RWPE1 (cell line): ENCODE results near the gene COX20.
"Not testable (repeated sequence)": the region's sequence is repeated elsewhere in the genome, so short reads cannot be mapped to it uniquely, and the experiment has no call there.

Experiments
- CTCF ChIA-PET: fragments of 350-600 bp; sonication (Branson Sonifier 250); formaldehyde crosslinking; extraction: SDS; loops from one replicate; lab custom pipeline; 2021; lab: Yijun Ruan, JAX
- POLR2A ChIA-PET: fragments of 400-600 bp; formaldehyde crosslinking; extraction: SDS; loops from one replicate; lab custom pipeline; 2020; ENCODE audit warnings: antibody characterized with exemption; ENCODE audit not compliant: low non-redundant PET; lab: Yijun Ruan, JAX
- DNase-seq: peaks from one replicate; pipeline ENCODE4 v3.0.0; 2012; ENCODE audit warnings: low spot score
- H3K27ac ChIP-seq: fragments of 450-650 bp; 2 replicates; pipeline ENCODE4 v1.5.1; 2017
- CTCF ChIP-seq: fragments of 450-650 bp; conservative IDR thresholded peaks from 2 replicates; pipeline ENCODE4 v1.5.1; 2017; ENCODE audit warnings: low read depth, mild to moderate bottlenecking

COX20 gene

DNA sequence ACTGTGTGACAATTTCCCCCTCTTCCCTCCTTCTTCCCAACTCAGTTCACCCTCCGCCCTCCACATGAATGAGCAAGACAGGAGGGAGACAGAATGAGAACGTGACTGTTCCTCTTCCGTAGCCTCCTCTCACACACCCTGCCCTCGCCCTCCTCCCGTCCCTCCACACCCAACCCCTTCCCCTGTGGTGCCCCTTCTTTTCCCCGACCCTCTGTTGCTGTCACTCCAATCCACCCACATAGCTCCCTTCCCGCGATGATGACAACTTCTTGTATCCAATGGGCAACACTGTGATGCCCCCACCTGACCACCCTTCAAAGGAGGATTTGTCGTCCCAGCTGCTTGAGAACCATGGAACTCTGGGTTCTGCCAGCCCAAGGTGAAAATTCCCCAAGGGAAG, 41.4 kb upstream of the COX20 start:
- DNase-seq = no peak
- ChIA-PET CTCF (no interaction called here), POLR2A (no interaction called here)

GRCh38 chr1:244794516-244794915, 40.9 kb upstream of the COX20 start:
- POLR2A ChIA-PET, H3K27ac ChIP-seq, DNase-seq: not testable (repeated sequence)
- CTCF ChIA-PET = interaction anchor here (0.7 kb wide), 1 partner anchor 191 kb away, joined by 5 read pairs; no protein-coding TSS in a partner anchor

More for the DNA sequence above, 41.4 kb upstream of the COX20 start:
- H3K27ac ChIP-seq = no peak overlapping the region
- no peak for TF ChIP-seq CTCF

DNA sequence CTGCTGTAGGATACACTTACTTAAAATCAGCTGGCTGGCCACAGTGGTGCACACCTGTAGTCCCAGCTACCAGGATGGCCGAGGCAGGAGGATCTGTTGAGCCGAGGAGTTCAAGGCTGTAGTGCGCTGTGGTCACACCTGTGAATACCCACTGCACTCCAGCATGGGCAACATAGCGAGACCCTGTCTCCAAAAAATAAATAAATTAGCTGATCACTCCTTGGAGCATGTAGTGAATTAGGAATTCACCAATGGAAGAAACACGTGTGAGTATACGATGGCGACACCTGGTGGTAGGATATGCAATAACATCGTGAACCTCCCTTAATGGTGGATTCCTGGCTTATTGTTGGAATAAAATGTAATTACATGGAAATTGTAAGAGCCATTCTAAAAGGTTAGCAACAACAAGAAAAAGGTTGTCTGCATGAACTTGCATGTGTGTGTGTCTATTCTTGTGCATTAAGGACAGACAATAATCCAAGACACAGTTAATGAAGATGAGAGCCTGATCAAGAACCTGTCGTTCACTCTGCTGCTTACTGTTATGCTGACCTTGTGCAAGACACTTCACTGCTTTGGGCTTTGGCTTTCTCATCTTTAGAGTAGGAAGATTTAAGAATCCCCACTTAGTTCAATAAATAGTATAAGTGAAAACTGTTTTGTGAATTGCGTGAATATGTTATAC, 38.6 kb upstream of the COX20 start:
- ChIA-PET POLR2A (no interaction called here), CTCF (interaction anchor here (0.5 to 2.4 kb wide), 10 partner anchors 28 to 982 kb away, joined by 3 to 22 read pairs (median 3); no protein-coding TSS in a partner anchor)
- H3K27ac ChIP-seq = no peak overlapping the region
- DNase-seq = peak; percentile 48
- peak; percentile 84 for TF ChIP-seq CTCF

GRCh38 chr1:244800821-244801220, 34.6 kb upstream of the COX20 start:
- no peak for DNase-seq
- no peak for TF ChIP-seq CTCF
- ChIA-PET CTCF (interaction anchor here (0.6 to 1.4 kb wide), 6 partner anchors 10 to 362 kb away, joined by 3 to 11 read pairs (median 4); no protein-coding TSS in a partner anchor), POLR2A (no interaction called here)
- H3K27ac ChIP-seq = no peak overlapping the region

GRCh38 chr1:244801246-244801645, 34.2 kb upstream of the COX20 start:
- TF ChIP-seq CTCF = peak; percentile 49
- no peak overlapping the region for H3K27ac ChIP-seq
- peak; percentile 38 for DNase-seq
- CTCF ChIA-PET = interaction anchor here (0.6 to 1.4 kb wide), 6 partner anchors 10 to 363 kb away, joined by 3 to 11 read pairs (median 4); no protein-coding TSS in a partner anchor
- POLR2A ChIA-PET = no interaction called here

GRCh38 chr1:244802041-244802440, 33.4 kb upstream of the COX20 start:
- ChIA-PET POLR2A (no interaction called here), CTCF (interaction anchor here (0.8 to 1.2 kb wide), 3 partner anchors 9 to 240 kb away, joined by 4 to 7 read pairs (median 5); no protein-coding TSS in a partner anchor)
- TF ChIP-seq CTCF = no peak
- no peak overlapping the region for H3K27ac ChIP-seq
- no peak for DNase-seq
